GM21786 (cell line): ENCODE data around the gene MMRN2.
A peak's percentile ranks its signal among the peaks of the same experiment; 100 is the strongest.
"Not testable (repeated sequence)": the region's sequence is repeated elsewhere in the genome, so short reads cannot be mapped to it uniquely, and the experiment has no call there.

Experiments used
- ATAC-seq: cut with Tn5 transposase; IDR thresholded peaks from one replicate; pipeline ENCODE4 v1.9.1; 2021; ENCODE audit not compliant: unreplicated experiment

MMRN2 gene

GRCh38 chr10:86957471-86958115 lies at the start of gene MMRN2:
Gene MMRN2 (minus strand): TSS chr10:86957615. CDS start chr10:86957541, 74 bp downstream.
- ATAC-seq: no peak

- not testable (repeated sequence) for ATAC-seq
Measured at GRCh38 chr10:87007124-87007523, 49.7 kb upstream of the MMRN2 start.

- ATAC-seq: no peak
Measured at GRCh38 chr10:87000491-87000890, 43.1 kb upstream of the MMRN2 start.

GRCh38 chr10:86999802-87000403 lies 42.5 kb upstream of the MMRN2 start:
- ATAC-seq: not testable (repeated sequence)

- ATAC-seq: no peak
Measured at GRCh38 chr10:86992929-86993328, 35.5 kb upstream of the MMRN2 start.

GRCh38 chr10:86992456-86992855 lies 35.0 kb upstream of the MMRN2 start:
- no peak for ATAC-seq

- ATAC-seq: not testable (repeated sequence)
Measured at GRCh38 chr10:86991362-86991761, 33.9 kb upstream of the MMRN2 start.

- ATAC-seq: no peak
Measured at GRCh38 chr10:86988520-86988919, 31.1 kb upstream of the MMRN2 start.

- not testable (repeated sequence) for ATAC-seq
Measured at GRCh38 chr10:86984498-86984897, 27.1 kb upstream of the MMRN2 start.

- no peak for ATAC-seq
Measured at GRCh38 chr10:86981716-86982115, 24.3 kb upstream of the MMRN2 start.

GRCh38 chr10:86981020-86981419 lies 23.6 kb upstream of the MMRN2 start:
- not testable (repeated sequence) for ATAC-seq

- no peak for ATAC-seq
Measured at GRCh38 chr10:86979977-86980448, 22.6 kb upstream of the MMRN2 start.

GRCh38 chr10:86979296-86979818 lies 21.9 kb upstream of the MMRN2 start:
- ATAC-seq: no peak

GRCh38 chr10:86978457-86978856 lies 21.0 kb upstream of the MMRN2 start:
- ATAC-seq: not testable (repeated sequence)

- ATAC-seq: no peak
Measured at GRCh38 chr10:86976362-86977056, 19.1 kb upstream of the MMRN2 start.

GRCh38 chr10:86974484-86974883 lies 17.1 kb upstream of the MMRN2 start:
- ATAC-seq: no peak

GRCh38 chr10:86972613-86973380 lies 15.4 kb upstream of the MMRN2 start:
- no peak for ATAC-seq

- ATAC-seq: peak; percentile 72
Measured at GRCh38 chr10:86971232-86971991, 14.0 kb upstream of the MMRN2 start.

GRCh38 chr10:86970982-86971231 lies 13.5 kb upstream of the MMRN2 start:
- no peak for ATAC-seq

- ATAC-seq: no peak
Measured at GRCh38 chr10:86970162-86970981, 13.0 kb upstream of the MMRN2 start.
